ENCODE measurements around the gene UBR4. TPM values are rescaled to one million over a fixed set of nuclear protein-coding genes. Genes with fewer than 3 reads are reported as not detected.

The UBR4 gene
- total and polyA plus RNA-seq, 3 donors from 2014 or later: 301 to 708 (median 613) TPM

DNA sequence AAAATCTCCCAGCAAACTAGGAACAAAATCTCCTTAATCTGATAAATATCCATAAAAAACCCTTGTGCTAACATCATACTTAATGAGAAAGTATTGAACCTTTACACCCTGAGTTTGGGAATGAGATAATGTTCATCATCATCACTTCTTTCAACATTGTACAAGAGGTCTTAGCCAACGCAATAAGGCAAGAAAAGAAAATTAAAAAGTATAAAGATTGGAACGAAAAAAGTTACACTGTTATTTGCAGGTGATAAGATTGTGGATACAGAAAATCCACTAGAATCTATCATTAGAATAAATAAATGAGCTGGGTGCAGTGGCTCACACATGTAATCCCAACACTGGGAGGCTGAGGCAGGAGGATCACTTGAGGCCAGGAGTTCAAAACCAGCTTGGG lies 76.7 kb downstream of the UBR4 start:
- peaks cover 5% of the 10 kb centered on the region for H3K4me1 ChIP-seq
- intact Hi-C loops (cut with DNase I; ENCODE audit: low total_unique reads): no loop called here
- no peaks in the 10 kb centered on the region for H3K9me3 ChIP-seq
- H3K4me3 ChIP-seq: no peak overlapping the region
- no peaks in the 10 kb centered on the region for H3K27me3 ChIP-seq
- no peak for DNase-seq
- H3K36me3 ChIP-seq (ENCODE audit: low read depth, missing control alignments): no peaks in the 10 kb centered on the region
- no peak overlapping the region for H3K27ac ChIP-seq
- 63 to 69% methylated on average over 2 of the region's 2 CpGs for WGBS, 2 donors
- TF ChIP-seq CTCF (IDR thresholded peaks at IDR 0.05): no peak
- no peak for TF ChIP-seq POLR2A (IDR thresholded peaks at IDR 0.05)

DNA sequence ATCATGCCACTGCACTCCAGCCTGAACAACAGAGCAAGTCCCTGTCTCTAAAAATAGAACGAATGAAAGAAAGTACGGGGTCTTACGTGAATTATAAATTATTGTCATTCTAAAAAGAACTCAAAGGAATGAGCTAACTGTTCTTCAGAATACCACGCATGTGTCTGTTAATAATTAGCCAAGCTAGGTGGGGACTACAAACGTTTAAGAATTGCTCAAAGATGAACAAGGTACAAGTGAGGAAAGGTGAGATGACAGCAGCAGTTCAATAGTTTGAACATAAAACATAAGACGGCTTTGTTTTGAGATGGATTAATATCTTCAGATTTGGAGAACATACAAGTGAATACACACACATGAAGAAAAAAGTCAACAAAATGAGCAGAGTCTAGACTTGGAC lies 79.6 kb downstream of the UBR4 start:
- 88 to 89% methylated on average over 6 of the region's 6 CpGs for WGBS, 2 donors
- Histone ChIP-seq H3K27ac (no peak overlapping the region), H3K4me1 (peaks cover 5% of the 10 kb centered on the region), H3K36me3 (ENCODE audit: low read depth, missing control alignments) (no peaks in the 10 kb centered on the region), H3K4me3 (no peak overlapping the region), H3K9me3 (no peaks in the 10 kb centered on the region), H3K27me3 (no peaks in the 10 kb centered on the region)
- intact Hi-C loops (cut with DNase I; ENCODE audit: low total_unique reads): no loop called here
- no peak for TF ChIP-seq POLR2A (IDR thresholded peaks at IDR 0.05)
- no peak for TF ChIP-seq CTCF (IDR thresholded peaks at IDR 0.05)
- DNase-seq: no peak

- no peak overlapping the region for H3K4me3 ChIP-seq
- no peaks in the 10 kb centered on the region for H3K27me3 ChIP-seq
- H3K36me3 ChIP-seq (ENCODE audit: low read depth, missing control alignments): no peaks in the 10 kb centered on the region
- intact Hi-C loops (cut with DNase I; ENCODE audit: low total_unique reads): no loop called here
- TF ChIP-seq POLR2A (IDR thresholded peaks at IDR 0.05): no peak
- TF ChIP-seq CTCF (IDR thresholded peaks at IDR 0.05): no peak
- H3K27ac ChIP-seq: no peak overlapping the region
- peaks cover 5% of the 10 kb centered on the region for H3K4me1 ChIP-seq
- H3K9me3 ChIP-seq: no peaks in the 10 kb centered on the region
- 75 to 81% methylated on average over 6 of the region's 6 CpGs for WGBS, 2 donors
- DNase-seq: no peak
Observed at GRCh38 chr1:19128968-19129514, 81.0 kb downstream of the UBR4 start.

DNA sequence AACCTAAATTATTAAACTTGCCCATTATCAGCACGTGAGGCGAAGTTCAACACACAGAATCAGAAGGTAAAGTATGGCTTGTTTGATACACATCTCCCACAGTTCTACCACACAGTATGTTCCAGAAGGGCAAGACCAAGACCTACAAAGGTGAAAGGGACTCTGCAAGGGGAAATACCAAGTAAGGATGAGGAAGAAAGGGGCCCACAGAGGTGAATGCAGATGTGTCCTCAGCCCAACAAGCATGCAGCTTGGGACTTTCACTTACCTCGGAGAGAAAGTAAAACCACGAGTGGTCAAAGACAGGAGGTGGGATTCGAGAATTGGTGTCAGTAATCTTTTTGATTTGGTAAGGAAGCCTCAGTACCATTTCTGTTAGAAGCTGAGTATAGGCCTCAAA lies 85.8 kb downstream of the UBR4 start:
- H3K4me1 ChIP-seq: peaks cover 3% of the 10 kb centered on the region
- peaks cover 5% of the 10 kb centered on the region for H3K36me3 ChIP-seq (ENCODE audit: low read depth, missing control alignments)
- no peak overlapping the region for H3K27ac ChIP-seq
- WGBS, 2 donors: 77 to 87% methylated on average over 5 of the region's 5 CpGs
- H3K27me3 ChIP-seq: no peaks in the 10 kb centered on the region
- intact Hi-C loops (cut with DNase I; ENCODE audit: low total_unique reads): no loop called here
- H3K9me3 ChIP-seq: no peaks in the 10 kb centered on the region
- TF ChIP-seq POLR2A (IDR thresholded peaks at IDR 0.05) (no peak), CTCF (IDR thresholded peaks at IDR 0.05) (no peak)
- no peak overlapping the region for H3K4me3 ChIP-seq
- no peak for DNase-seq

GRCh38 chr1:19123837-19124236 lies 86.2 kb downstream of the UBR4 start:
- intact Hi-C loops (cut with DNase I; ENCODE audit: low total_unique reads): no loop called here
- H3K4me3 ChIP-seq: no peak overlapping the region
- 50 to 60% methylated on average over 1 of the region's 1 CpG for WGBS, 2 donors
- TF ChIP-seq POLR2A (IDR thresholded peaks at IDR 0.05) (no peak), CTCF (IDR thresholded peaks at IDR 0.05) (no peak)
- no peaks in the 10 kb centered on the region for H3K27me3 ChIP-seq
- DNase-seq: no peak
- H3K9me3 ChIP-seq: no peaks in the 10 kb centered on the region
- peaks cover 5% of the 10 kb centered on the region for H3K36me3 ChIP-seq (ENCODE audit: low read depth, missing control alignments)
- no peak overlapping the region for H3K27ac ChIP-seq
- no peaks in the 10 kb centered on the region for H3K4me1 ChIP-seq
